NCI-H128 (cell line): ENCODE results near the gene ICOS.

Experiments
- DNase-seq: peaks from one replicate; lab custom pipeline; 2025; ENCODE audit not compliant: unreplicated experiment; lab: John Stamatoyannopoulos, UW

Gene ICOS

GRCh38 chr2:204008352-204008751 is 71.8 kb downstream of the ICOS start:
- DNase-seq: no peak

- DNase-seq: no peak
These were observed 74.3 kb downstream of the ICOS start for GRCh38 chr2:204010628-204011560.
